ENCODE results near the gene SPPL3. TPM values are rescaled to one million over a fixed set of nuclear protein-coding genes. Genes with fewer than 3 reads are reported as not detected.

SPPL3 gene
- polyA plus RNA-seq, 1 experiment = 13.2 TPM

GRCh38 chr12:120771097-120771496 is 133.1 kb downstream of the SPPL3 start:
- no peak for DNase-seq (ENCODE audit: low read depth)
- no peak for TF ChIP-seq CTCF (IDR thresholded peaks at IDR 0.05; ENCODE audit: insufficient read depth, low read depth, low read length)
- no peak overlapping the region for H3K4me3 ChIP-seq (ENCODE audit: low read depth, low read length)
- POLR2A ChIA-PET = no interaction called here
- CTCF ChIA-PET = no interaction called here
- H3K36me3 ChIP-seq (ENCODE audit: control insufficient read depth, insufficient read depth, low read length) = peaks cover 22% of the 10 kb centered on the region
- H3K27me3 ChIP-seq (ENCODE audit: control insufficient read depth, insufficient read depth, low read length) = no peaks in the 10 kb centered on the region

- H3K4me3 ChIP-seq (ENCODE audit: low read depth, low read length) = no peak overlapping the region
- DNase-seq (ENCODE audit: low read depth) = no peak
- no peak for TF ChIP-seq CTCF (IDR thresholded peaks at IDR 0.05; ENCODE audit: insufficient read depth, low read depth, low read length)
- POLR2A ChIA-PET = no interaction called here
- peaks cover 29% of the 10 kb centered on the region for H3K36me3 ChIP-seq (ENCODE audit: control insufficient read depth, insufficient read depth, low read length)
- no peaks in the 10 kb centered on the region for H3K27me3 ChIP-seq (ENCODE audit: control insufficient read depth, insufficient read depth, low read length)
- CTCF ChIA-PET = interaction anchor here (0.9 kb wide), 1 partner anchor 28 kb away, joined by 3 read pairs; no protein-coding TSS in a partner anchor
Observed at GRCh38 chr12:120767071-120768024, 136.8 kb downstream of the SPPL3 start.

GRCh38 chr12:120766566-120766965 is 137.6 kb downstream of the SPPL3 start:
- no peak for TF ChIP-seq CTCF (IDR thresholded peaks at IDR 0.05; ENCODE audit: insufficient read depth, low read depth, low read length)
- CTCF ChIA-PET = interaction anchor here (1.4 kb wide), 1 partner anchor 16 kb away, joined by 4 read pairs; no protein-coding TSS in a partner anchor
- Histone ChIP-seq H3K4me3 (ENCODE audit: low read depth, low read length) (no peak overlapping the region), H3K36me3 (ENCODE audit: control insufficient read depth, insufficient read depth, low read length) (peaks cover 29% of the 10 kb centered on the region), H3K27me3 (ENCODE audit: control insufficient read depth, insufficient read depth, low read length) (no peaks in the 10 kb centered on the region)
- POLR2A ChIA-PET = no interaction called here
- no peak for DNase-seq (ENCODE audit: low read depth)

- POLR2A ChIA-PET = no interaction called here
- TF ChIP-seq CTCF (IDR thresholded peaks at IDR 0.05; ENCODE audit: insufficient read depth, low read depth, low read length) = no peak
- Histone ChIP-seq H3K4me3 (ENCODE audit: low read depth, low read length) (no peak overlapping the region), H3K27me3 (ENCODE audit: control insufficient read depth, insufficient read depth, low read length) (no peaks in the 10 kb centered on the region), H3K36me3 (ENCODE audit: control insufficient read depth, insufficient read depth, low read length) (peaks cover 31% of the 10 kb centered on the region)
- DNase-seq (ENCODE audit: low read depth) = no peak
- CTCF ChIA-PET = interaction anchor here (0.6 kb wide), 1 partner anchor 41 kb away, joined by 3 read pairs; no protein-coding TSS in a partner anchor
Observed at GRCh38 chr12:120764816-120765215, 139.3 kb downstream of the SPPL3 start.

- H3K27me3 ChIP-seq (ENCODE audit: control insufficient read depth, insufficient read depth, low read length) = no peaks in the 10 kb centered on the region
- DNase-seq (ENCODE audit: low read depth) = no peak
- H3K4me3 ChIP-seq (ENCODE audit: low read depth, low read length) = no peak overlapping the region
- peaks cover 25% of the 10 kb centered on the region for H3K36me3 ChIP-seq (ENCODE audit: control insufficient read depth, insufficient read depth, low read length)
- POLR2A ChIA-PET = no interaction called here
- CTCF ChIA-PET = no interaction called here
- no peak for TF ChIP-seq CTCF (IDR thresholded peaks at IDR 0.05; ENCODE audit: insufficient read depth, low read depth, low read length)
Observed at GRCh38 chr12:120763250-120763649, 140.9 kb downstream of the SPPL3 start.

Data from BJ (cell line).